ENCODE results near the gene ARF6.
"Not testable (repeated sequence)": the region's sequence is repeated elsewhere in the genome, so short reads cannot be mapped to it uniquely, and the experiment has no call there.

The ARF6 gene

GRCh38 chr14:49876563-49877127, 16.2 kb upstream of the ARF6 start:
- DNase-seq (ENCODE audit: low spot score): no peak

- DNase-seq (ENCODE audit: low spot score): peak; percentile 39
Observed at GRCh38 chr14:49879646-49880204, 13.2 kb upstream of the ARF6 start.

- DNase-seq (ENCODE audit: low spot score): no peak
Observed at GRCh38 chr14:49880267-49881064, 12.4 kb upstream of the ARF6 start.

GRCh38 chr14:49881350-49882001, 11.4 kb upstream of the ARF6 start:
- DNase-seq (ENCODE audit: low spot score): no peak

GRCh38 chr14:49882826-49883694, 9.8 kb upstream of the ARF6 start:
- no peak for DNase-seq (ENCODE audit: low spot score)

- no peak for DNase-seq (ENCODE audit: low spot score)
Observed at GRCh38 chr14:49886523-49886922, 6.4 kb upstream of the ARF6 start.

GRCh38 chr14:49888293-49888692, 4.6 kb upstream of the ARF6 start:
- no peak for DNase-seq (ENCODE audit: low spot score)

GRCh38 chr14:49892301-49892635, 614 bp upstream of the ARF6 start:
- peak; percentile 55 for DNase-seq (ENCODE audit: low spot score)

- DNase-seq (ENCODE audit: low spot score): no peak
Observed at GRCh38 chr14:49893309-49894213, 679 bp downstream of the ARF6 start.

GRCh38 chr14:49894214-49895107, 1.6 kb downstream of the ARF6 start:
- not testable (repeated sequence) for DNase-seq (ENCODE audit: low spot score)

- DNase-seq (ENCODE audit: low spot score): no peak
Observed at GRCh38 chr14:49895480-49895879, 2.6 kb downstream of the ARF6 start.

GRCh38 chr14:49896272-49896671, 3.4 kb downstream of the ARF6 start:
- not testable (repeated sequence) for DNase-seq (ENCODE audit: low spot score)

- no peak for DNase-seq (ENCODE audit: low spot score)
Observed at GRCh38 chr14:49896966-49897365, 4.1 kb downstream of the ARF6 start.

- DNase-seq (ENCODE audit: low spot score): no peak
Observed at GRCh38 chr14:49897414-49897813, 4.5 kb downstream of the ARF6 start.

GRCh38 chr14:49897965-49898364, 5.1 kb downstream of the ARF6 start:
- no peak for DNase-seq (ENCODE audit: low spot score)

GRCh38 chr14:49898485-49898884, 5.6 kb downstream of the ARF6 start:
- no peak for DNase-seq (ENCODE audit: low spot score)

- no peak for DNase-seq (ENCODE audit: low spot score)
Observed at GRCh38 chr14:49900973-49901372, 8.1 kb downstream of the ARF6 start.

GRCh38 chr14:49902679-49903246, 9.9 kb downstream of the ARF6 start:
- not testable (repeated sequence) for DNase-seq (ENCODE audit: low spot score)

- no peak for DNase-seq (ENCODE audit: low spot score)
Observed at GRCh38 chr14:49904270-49904669, 11.4 kb downstream of the ARF6 start.

- DNase-seq (ENCODE audit: low spot score): no peak
Observed at GRCh38 chr14:49905989-49906388, 13.1 kb downstream of the ARF6 start.
